CD14-positive monocyte (primary cell): Measurements from ENCODE around the gene DPF3. TPM values are rescaled to one million over a fixed set of nuclear protein-coding genes. Genes with fewer than 3 reads are reported as not detected.

Experiments
- DNase-seq, 3 donors: peaks; one replicate each; pipeline ENCODE4 v3.0.0-alpha.2; 2011 to 2022
- H2AFZ ChIP-seq: 2 replicates; pipeline ENCODE4 v1.6.0; 2012; ENCODE audit warnings: mild to moderate bottlenecking, low read depth, low read length, inconsistent platforms; ENCODE audit not compliant: insufficient read depth, poor library complexity, severe bottlenecking
- H3K27ac ChIP-seq, 2 donors: 1 replicate in 1 of 2; 2 replicates in 1 of 2; pipeline ENCODE4 v1.5.1; 2012 to 2013; ENCODE audit warnings: low read length in 2 of 2, control low read depth in 1 of 2, inconsistent platforms in 1 of 2, low read depth in 1 of 2, mild to moderate bottlenecking in 1 of 2
- H3K27me3 ChIP-seq, 2 donors: one replicate each; pipeline versions ENCODE4 v1.6.0 to v1.6.1; 2011 to 2013; ENCODE audit warnings: low read length in 2 of 2; ENCODE audit not compliant: control insufficient read depth in 2 of 2, insufficient read depth in 2 of 2
- H3K36me3 ChIP-seq, 2 donors: replicated peaks in 1 of 2; 1 replicate in 1 of 2; 2 replicates in 1 of 2; pipeline versions ENCODE4 v1.5.1 to v1.6.1; 2012 to 2013; ENCODE audit warnings: low read length in 2 of 2, control low read depth in 1 of 2, inconsistent platforms in 1 of 2, mild to moderate bottlenecking in 1 of 2; ENCODE audit not compliant: insufficient read depth in 2 of 2, control insufficient read depth in 1 of 2
- H3K4me1 ChIP-seq, 2 donors: 1 replicate in 1 of 2; 2 replicates in 1 of 2; pipeline versions ENCODE4 v1.5.1 to v1.6.1; 2012 to 2013; ENCODE audit warnings: low read length in 2 of 2, control low read depth in 1 of 2, inconsistent platforms in 1 of 2, mild to moderate bottlenecking in 1 of 2, moderate library complexity in 1 of 2; ENCODE audit not compliant: insufficient read depth in 2 of 2, control insufficient read depth in 1 of 2
- H3K4me2 ChIP-seq: replicated peaks from 2 replicates; pipeline ENCODE3; 2012; ENCODE audit warnings: low read length, moderate library complexity, mild to moderate bottlenecking; ENCODE audit not compliant: poor library complexity, severe bottlenecking; ENCODE audit errors: extremely low read depth
- H3K4me3 ChIP-seq, 3 experiments: fragments of 200-600 bp in 1 of 3; sonication (generic) in 1 of 3; replicated peaks in 1 of 3; 1 replicate in 2 of 3; 2 replicates in 1 of 3; pipeline ENCODE4 v1.5.1; 2011 to 2013; ENCODE audit warnings: low read length in 3 of 3, mild to moderate bottlenecking in 3 of 3, control low read depth in 2 of 3, low read depth in 2 of 3, inconsistent platforms in 1 of 3, moderate library complexity in 1 of 3
- H3K79me2 ChIP-seq: 2 replicates; pipeline ENCODE4 v1.6.0; 2012; ENCODE audit warnings: mild to moderate bottlenecking, control low read depth, inconsistent platforms, low read length, moderate library complexity; ENCODE audit not compliant: insufficient read depth
- H3K9ac ChIP-seq: 2 replicates; pipeline ENCODE4 v1.6.0; 2017; ENCODE audit warnings: low read length, mild to moderate bottlenecking; ENCODE audit not compliant: insufficient read depth, poor library complexity, severe bottlenecking
- H3K9me3 ChIP-seq, 2 donors: replicated peaks in 1 of 2; 1 replicate in 1 of 2; 2 replicates in 1 of 2; pipeline versions ENCODE4 v1.5.1 to v1.6.1; 2012 to 2013; ENCODE audit warnings: low read length in 2 of 2, control low read depth in 1 of 2; ENCODE audit not compliant: control insufficient read depth in 1 of 2, insufficient read depth in 1 of 2
- H4K20me1 ChIP-seq: 2 replicates; pipeline ENCODE4 v1.6.0; 2012; ENCODE audit warnings: mild to moderate bottlenecking, low read length, control low read depth, moderate library complexity; ENCODE audit not compliant: insufficient read depth
- H3K27ac Mint-ChIP-seq, 7 donors: one replicate each; pipeline ENCODE4 v1.8.0; 2020; ENCODE audit warnings: mild to moderate bottlenecking in 7 of 7, mixed read lengths in 7 of 7, moderate library complexity in 6 of 7, inconsistent platforms in 2 of 7
- H3K27me3 Mint-ChIP-seq, 3 donors: one replicate each; pipeline ENCODE4 v1.8.0; 2021 to 2022; ENCODE audit warnings: low read depth in 3 of 3, mild to moderate bottlenecking in 3 of 3, mixed read lengths in 3 of 3, moderate library complexity in 3 of 3, inconsistent platforms in 1 of 3
- H3K36me3 Mint-ChIP-seq, 2 donors: one replicate each; pipeline ENCODE4 v1.8.0; 2020; ENCODE audit warnings: mixed read lengths in 2 of 2, inconsistent platforms in 1 of 2, mild to moderate bottlenecking in 1 of 2
- H3K4me1 Mint-ChIP-seq: one replicate; pipeline ENCODE4 v1.8.0; 2020; ENCODE audit warnings: mild to moderate bottlenecking, mixed read lengths
- H3K4me3 Mint-ChIP-seq, 2 donors: one replicate each; pipeline ENCODE4 v1.8.0; 2020; ENCODE audit warnings: mild to moderate bottlenecking in 2 of 2, mixed read lengths in 2 of 2, moderate library complexity in 1 of 2
- H3K9me3 Mint-ChIP-seq, 7 donors: one replicate each; pipeline ENCODE4 v1.8.0; 2020 to 2022; ENCODE audit warnings: mixed read lengths in 7 of 7, mild to moderate bottlenecking in 6 of 7, moderate library complexity in 6 of 7, inconsistent platforms in 2 of 7
- CTCF ChIP-seq: fragments of 200-600 bp; IDR thresholded peaks from one replicate; pipeline ENCODE4 v1.8.0; 2022; ENCODE audit warnings: antibody characterized with exemption, mild to moderate bottlenecking
- WGBS: methylation state at CpG from one replicate; pipeline ENCODE4 v1.1.5; 2013; ENCODE audit warnings: missing lambda C conversion rate; ENCODE audit not compliant: insufficient coverage; 5-methylcytosine and 5-hydroxymethylcytosine counted together
- intact Hi-C, 2 donors: fragments of 100-400 bp; cut with micrococcal nuclease; formaldehyde crosslinking; loops; one replicate each; pipeline versions ENCODE4 v1.15.0 to v1.15.1; 2023
- polyA plus RNA-seq, 3 donors: library from polyadenylated mRNA; depleted of rRNA in 1 of 3; unstranded in 2 of 3; stranded (reverse) in 1 of 3; fragments of 300-500 nt in 2 of 3; fragments of >200 nt in 1 of 3; fragmentation: Illumina TruSeq in 2 of 3; gene quantifications; 1 replicate in 2 of 3; 2 replicates in 1 of 3; pipeline ENCODE4 v1.2.3, GENCODE V29; 2012 to 2021

DPF3 gene
- polyA plus RNA-seq, 3 donors: 0.33 to 0.39 TPM; not detected in 1

- no peaks in the 10 kb centered on the region for H3K36me3 Mint-ChIP-seq
- Histone ChIP-seq H3K4me2 (no peak overlapping the region), H3K9ac (no peak overlapping the region), H4K20me1 (no peaks in the 10 kb centered on the region), H3K27ac (no peak overlapping the region), H3K36me3 (no peaks in the 10 kb centered on the region), H3K4me1 (no peaks in the 10 kb centered on the region), H3K4me3 (no peak overlapping the region), H2AFZ (no peak overlapping the region), H3K27me3 (peaks cover 0 to 3% of the 10 kb centered on the region in 2 donors), H3K79me2 (no peaks in the 10 kb centered on the region), H3K9me3 (no peaks in the 10 kb centered on the region)
- peaks cover 3 to 9% (median 8%) of the 10 kb centered on the region in 3 donors for H3K27me3 Mint-ChIP-seq
- H3K4me1 Mint-ChIP-seq: no peaks in the 10 kb centered on the region
- no peaks in the 10 kb centered on the region for H3K9me3 Mint-ChIP-seq
- no peak for TF ChIP-seq CTCF
- H3K27ac Mint-ChIP-seq: peak overlapping the region in 1 of 7 donors; percentile 2
- 100% methylated on average over 1 of the region's 1 CpG for WGBS
- DNase-seq: no peak
- H3K4me3 Mint-ChIP-seq: no peak overlapping the region
- intact Hi-C loops: no loop called here
These were observed 230.8 kb downstream of the DPF3 start for GRCh38 chr14:72663076-72663487.

- no CpG with 5 or more reads among the region's 2 CpGs for WGBS
- intact Hi-C loops: no loop called here
- H3K4me2 ChIP-seq: no peak overlapping the region
- no peak overlapping the region for H3K4me3 Mint-ChIP-seq
- no peaks in the 10 kb centered on the region for H3K9me3 Mint-ChIP-seq
- H4K20me1 ChIP-seq: no peaks in the 10 kb centered on the region
- H3K4me1 Mint-ChIP-seq: no peaks in the 10 kb centered on the region
- H3K27me3 Mint-ChIP-seq: peaks cover 3 to 9% (median 8%) of the 10 kb centered on the region in 3 donors
- no peak overlapping the region for H3K4me3 ChIP-seq
- no peak overlapping the region for H3K9ac ChIP-seq
- no peaks in the 10 kb centered on the region for H3K36me3 Mint-ChIP-seq
- H3K79me2 ChIP-seq: no peaks in the 10 kb centered on the region
- no peak for TF ChIP-seq CTCF
- H3K9me3 ChIP-seq: no peaks in the 10 kb centered on the region
- DNase-seq: no peak
- no peaks in the 10 kb centered on the region for H3K4me1 ChIP-seq
- H2AFZ ChIP-seq: no peak overlapping the region
- no peaks in the 10 kb centered on the region for H3K36me3 ChIP-seq
- H3K27me3 ChIP-seq: no peaks in the 10 kb centered on the region
- no peak overlapping the region for H3K27ac ChIP-seq
- no peak overlapping the region for H3K27ac Mint-ChIP-seq
These were observed 231.7 kb downstream of the DPF3 start for GRCh38 chr14:72662214-72662613.
